ENCODE data around the gene L3MBTL2.

DNA sequence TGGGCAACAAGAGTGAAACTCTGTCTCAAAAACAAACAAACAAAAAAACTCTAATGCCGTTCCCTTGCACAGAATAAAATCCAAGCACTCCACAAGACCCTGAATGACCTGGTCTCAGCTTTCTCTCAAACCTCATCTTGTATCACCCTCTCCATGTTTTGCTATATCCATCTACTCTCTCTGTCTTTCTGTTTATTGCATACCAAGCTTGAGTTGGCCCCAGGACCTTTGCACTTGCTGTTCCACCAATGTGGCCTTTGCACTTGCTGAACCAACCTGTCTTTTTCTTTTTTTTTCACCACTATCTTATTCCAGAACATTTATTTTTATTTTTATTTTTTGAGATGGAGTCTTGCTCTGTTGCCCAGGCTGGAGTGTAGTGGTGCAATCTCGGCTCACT is 2.0 kb upstream of the L3MBTL2 start:
- TF ChIP-seq POLR2AphosphoS5 (IDR thresholded peaks at IDR 0.05; ENCODE audit: low read depth, low read length), result no peak
- TF ChIP-seq, protein P1, sequence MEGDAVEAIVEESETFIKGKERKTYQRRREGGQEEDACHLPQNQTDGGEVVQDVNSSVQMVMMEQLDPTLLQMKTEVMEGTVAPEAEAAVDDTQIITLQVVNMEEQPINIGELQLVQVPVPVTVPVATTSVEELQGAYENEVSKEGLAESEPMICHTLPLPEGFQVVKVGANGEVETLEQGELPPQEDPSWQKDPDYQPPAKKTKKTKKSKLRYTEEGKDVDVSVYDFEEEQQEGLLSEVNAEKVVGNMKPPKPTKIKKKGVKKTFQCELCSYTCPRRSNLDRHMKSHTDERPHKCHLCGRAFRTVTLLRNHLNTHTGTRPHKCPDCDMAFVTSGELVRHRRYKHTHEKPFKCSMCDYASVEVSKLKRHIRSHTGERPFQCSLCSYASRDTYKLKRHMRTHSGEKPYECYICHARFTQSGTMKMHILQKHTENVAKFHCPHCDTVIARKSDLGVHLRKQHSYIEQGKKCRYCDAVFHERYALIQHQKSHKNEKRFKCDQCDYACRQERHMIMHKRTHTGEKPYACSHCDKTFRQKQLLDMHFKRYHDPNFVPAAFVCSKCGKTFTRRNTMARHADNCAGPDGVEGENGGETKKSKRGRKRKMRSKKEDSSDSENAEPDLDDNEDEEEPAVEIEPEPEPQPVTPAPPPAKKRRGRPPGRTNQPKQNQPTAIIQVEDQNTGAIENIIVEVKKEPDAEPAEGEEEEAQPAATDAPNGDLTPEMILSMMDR (IDR thresholded peaks at IDR 0.05 in 2 of 3, conservative IDR thresholded peaks at IDR 0.05 in 1 of 3; ENCODE audit: borderline replicate concordance in 1 of 3, insufficient read depth in 1 of 3, low read depth in 2 of 3, low read length in 2 of 3), result no peak
- TF ChIP-seq POLR2A (IDR thresholded peaks at IDR 0.05; ENCODE audit: borderline replicate concordance, extremely low read depth, insufficient read depth, insufficient read length), result no peak
- TF ChIP-seq, protein P2, sequence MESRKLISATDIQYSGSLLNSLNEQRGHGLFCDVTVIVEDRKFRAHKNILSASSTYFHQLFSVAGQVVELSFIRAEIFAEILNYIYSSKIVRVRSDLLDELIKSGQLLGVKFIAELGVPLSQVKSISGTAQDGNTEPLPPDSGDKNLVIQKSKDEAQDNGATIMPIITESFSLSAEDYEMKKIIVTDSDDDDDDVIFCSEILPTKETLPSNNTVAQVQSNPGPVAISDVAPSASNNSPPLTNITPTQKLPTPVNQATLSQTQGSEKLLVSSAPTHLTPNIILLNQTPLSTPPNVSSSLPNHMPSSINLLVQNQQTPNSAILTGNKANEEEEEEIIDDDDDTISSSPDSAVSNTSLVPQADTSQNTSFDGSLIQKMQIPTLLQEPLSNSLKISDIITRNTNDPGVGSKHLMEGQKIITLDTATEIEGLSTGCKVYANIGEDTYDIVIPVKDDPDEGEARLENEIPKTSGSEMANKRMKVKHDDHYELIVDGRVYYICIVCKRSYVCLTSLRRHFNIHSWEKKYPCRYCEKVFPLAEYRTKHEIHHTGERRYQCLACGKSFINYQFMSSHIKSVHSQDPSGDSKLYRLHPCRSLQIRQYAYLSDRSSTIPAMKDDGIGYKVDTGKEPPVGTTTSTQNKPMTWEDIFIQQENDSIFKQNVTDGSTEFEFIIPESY (IDR thresholded peaks at IDR 0.05; ENCODE audit: extremely low read depth, insufficient replicate concordance, low read length), result no peak
- no peak for TF ChIP-seq TCF7L2 (IDR thresholded peaks at IDR 0.05; ENCODE audit: borderline replicate concordance, extremely low read depth, insufficient read depth, insufficient read length)
- TF ChIP-seq EZH2 (IDR thresholded peaks at IDR 0.05), result no peak
- no peak for TF ChIP-seq EZH2phosphoT487 (IDR thresholded peaks at IDR 0.05; ENCODE audit: borderline replicate concordance)
- TF ChIP-seq, protein P3, sequence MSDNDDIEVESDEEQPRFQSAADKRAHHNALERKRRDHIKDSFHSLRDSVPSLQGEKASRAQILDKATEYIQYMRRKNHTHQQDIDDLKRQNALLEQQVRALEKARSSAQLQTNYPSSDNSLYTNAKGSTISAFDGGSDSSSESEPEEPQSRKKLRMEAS (IDR thresholded peaks at IDR 0.05), result no peak
- no peak for TF ChIP-seq SP1 (IDR thresholded peaks at IDR 0.05; ENCODE audit: low read depth)
- TF ChIP-seq YY1 (IDR thresholded peaks at IDR 0.05; ENCODE audit: extremely low read depth, insufficient replicate concordance, low read depth, low read length), result no peak
- TF ChIP-seq, protein P4, sequence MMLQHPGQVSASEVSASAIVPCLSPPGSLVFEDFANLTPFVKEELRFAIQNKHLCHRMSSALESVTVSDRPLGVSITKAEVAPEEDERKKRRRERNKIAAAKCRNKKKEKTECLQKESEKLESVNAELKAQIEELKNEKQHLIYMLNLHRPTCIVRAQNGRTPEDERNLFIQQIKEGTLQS (IDR thresholded peaks at IDR 0.05), result no peak
- TF ChIP-seq CEBPB (IDR thresholded peaks at IDR 0.05; ENCODE audit: low read depth), result no peak
- no peak for TF ChIP-seq RAD21 (IDR thresholded peaks at IDR 0.05; ENCODE audit: low read depth)

Data from HCT116 (cell line).